ENCODE data around the gene VDR. TPM values are rescaled to one million over a fixed set of nuclear protein-coding genes. Genes with fewer than 3 reads are reported as not detected.

VDR gene
- total and polyA plus RNA-seq, 2 experiments from 2014 or later: 23.9 to 30.5 TPM

GRCh38 chr12:47910486-47910885 is 5.7 kb upstream of the VDR start:
- Histone ChIP-seq H3K4me3 (no peak overlapping the region), H3F3A (ENCODE audit: insufficient read depth) (peaks cover 19% of the 10 kb centered on the region), H4K20me1 (ENCODE audit: insufficient read depth) (no peaks in the 10 kb centered on the region), H3K27ac (peak overlapping the region; percentile 5; the same call in 1 of the 2 replicates), H3K36me3 (ENCODE audit: low read depth) (no peaks in the 10 kb centered on the region), H3K4me2 (ENCODE audit: unreplicated experiment) (peak overlapping the region; percentile 36), H3K9me2 (ENCODE audit: insufficient read depth) (no peaks in the 10 kb centered on the region), H3K4me1 (ENCODE audit: insufficient read depth) (peaks cover 22% of the 10 kb centered on the region), H3K79me2 (ENCODE audit: insufficient read depth) (no peaks in the 10 kb centered on the region), H3K9me3 (ENCODE audit: low read depth) (no peaks in the 10 kb centered on the region), H2AFZ (peak overlapping the region; percentile 48), H3K27me3 (replicated peaks; ENCODE audit: insufficient read depth) (no peaks in the 10 kb centered on the region), H3K9ac (no peak overlapping the region)
- in situ Hi-C loops (cut with MboI): no loop called here
- TF ChIP-seq EZH2 (IDR thresholded peaks at IDR 0.05; ENCODE audit: insufficient read depth, poor library complexity, severe bottlenecking) (no peak), EZH2phosphoT487 (IDR thresholded peaks at IDR 0.05; ENCODE audit: insufficient read depth, low read depth) (no peak)
- 56 to 64% methylated on average over 3 of the region's 3 CpGs for WGBS, 2 experiments (ENCODE audit: low coverage in 1 of 2, low lambda C conversion rate in 2 of 2, missing lambda C conversion rate in 2 of 2)
- peak; percentile 69 for DNase-seq

DNA sequence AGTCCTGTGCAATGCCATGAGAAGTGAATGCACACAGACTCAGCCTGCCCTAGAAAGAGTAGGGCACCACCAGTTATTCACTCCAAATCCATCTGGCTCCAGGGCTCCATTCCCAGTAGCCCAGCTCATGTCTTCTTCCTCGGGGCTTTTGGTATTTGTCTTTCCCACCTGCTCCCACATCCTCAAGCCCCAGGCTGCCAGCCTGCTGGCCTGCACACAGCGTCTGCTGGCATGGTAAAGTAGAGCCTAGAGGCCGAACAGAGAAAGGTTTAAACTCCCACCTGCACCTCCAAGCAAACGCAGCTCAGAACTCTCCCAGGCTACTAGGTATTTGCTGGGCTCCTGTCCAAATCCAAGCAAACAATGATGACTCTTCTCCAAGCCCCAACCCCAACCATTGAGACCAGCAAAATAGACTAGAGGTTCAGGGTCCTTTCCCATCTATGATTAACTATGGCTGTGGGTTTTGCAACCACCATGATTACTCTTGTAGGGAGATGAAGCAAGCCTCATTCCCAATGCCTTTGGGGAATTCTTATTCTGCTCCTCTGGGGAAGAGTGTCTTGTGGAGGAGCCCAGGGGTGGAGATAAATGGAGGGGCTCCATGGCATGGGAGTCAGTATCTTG is 5.2 kb upstream of the VDR start:
- Histone ChIP-seq H3K79me2 (ENCODE audit: insufficient read depth) (no peaks in the 10 kb centered on the region), H3K27me3 (replicated peaks; ENCODE audit: insufficient read depth) (no peaks in the 10 kb centered on the region), H3K4me3 (no peak overlapping the region), H2AFZ (peak overlapping the region; percentile 48; the same call in 1 of the 2 replicates), H4K20me1 (ENCODE audit: insufficient read depth) (no peaks in the 10 kb centered on the region), H3K9ac (no peak overlapping the region), H3K9me3 (ENCODE audit: low read depth) (no peaks in the 10 kb centered on the region), H3K9me2 (ENCODE audit: insufficient read depth) (no peaks in the 10 kb centered on the region), H3K4me1 (ENCODE audit: insufficient read depth) (peaks cover 25% of the 10 kb centered on the region), H3K4me2 (ENCODE audit: unreplicated experiment) (no peak overlapping the region), H3K27ac (peak overlapping the region; percentile 5; the same call in 1 of the 2 replicates), H3K36me3 (ENCODE audit: low read depth) (no peaks in the 10 kb centered on the region), H3F3A (ENCODE audit: insufficient read depth) (peaks cover 19% of the 10 kb centered on the region)
- 78 to 84% methylated on average over 4 of the region's 4 CpGs for WGBS, 2 experiments (ENCODE audit: low coverage in 1 of 2, low lambda C conversion rate in 2 of 2, missing lambda C conversion rate in 2 of 2)
- DNase-seq: peak; percentile 48
- in situ Hi-C loops (cut with MboI): no loop called here
- no peak for TF ChIP-seq EZH2phosphoT487 (IDR thresholded peaks at IDR 0.05; ENCODE audit: insufficient read depth, low read depth)
- TF ChIP-seq EZH2 (IDR thresholded peaks at IDR 0.05; ENCODE audit: insufficient read depth, poor library complexity, severe bottlenecking): no peak

GRCh38 chr12:47908738-47909137 is 3.9 kb upstream of the VDR start:
- H3K27ac ChIP-seq: no peak overlapping the region
- H4K20me1 ChIP-seq (ENCODE audit: insufficient read depth): no peaks in the 10 kb centered on the region
- no peak overlapping the region for H3K9ac ChIP-seq
- in situ Hi-C loops (cut with MboI): no loop called here
- no peaks in the 10 kb centered on the region for H3K27me3 ChIP-seq (replicated peaks; ENCODE audit: insufficient read depth)
- H3K4me2 ChIP-seq (ENCODE audit: unreplicated experiment): no peak overlapping the region
- peaks cover 19% of the 10 kb centered on the region for H3F3A ChIP-seq (ENCODE audit: insufficient read depth)
- peaks cover 25% of the 10 kb centered on the region for H3K4me1 ChIP-seq (ENCODE audit: insufficient read depth)
- H3K4me3 ChIP-seq: no peak overlapping the region
- H3K9me2 ChIP-seq (ENCODE audit: insufficient read depth): no peaks in the 10 kb centered on the region
- DNase-seq: no peak
- H3K36me3 ChIP-seq (ENCODE audit: low read depth): no peaks in the 10 kb centered on the region
- no peaks in the 10 kb centered on the region for H3K79me2 ChIP-seq (ENCODE audit: insufficient read depth)
- no peak overlapping the region for H2AFZ ChIP-seq
- no peaks in the 10 kb centered on the region for H3K9me3 ChIP-seq (ENCODE audit: low read depth)
- TF ChIP-seq EZH2phosphoT487 (IDR thresholded peaks at IDR 0.05; ENCODE audit: insufficient read depth, low read depth) (no peak), EZH2 (IDR thresholded peaks at IDR 0.05; ENCODE audit: insufficient read depth, poor library complexity, severe bottlenecking) (no peak)

- in situ Hi-C loops (cut with MboI): no loop called here
Observed at GRCh38 chr12:47907851-47908454, 3.2 kb upstream of the VDR start.

More at GRCh38 chr12:47907851-47908454, 3.2 kb upstream of the VDR start:
- Histone ChIP-seq H3K4me3 (no peak overlapping the region), H3K9me2 (ENCODE audit: insufficient read depth) (no peaks in the 10 kb centered on the region), H3K9me3 (ENCODE audit: low read depth) (no peaks in the 10 kb centered on the region), H3K27me3 (replicated peaks; ENCODE audit: insufficient read depth) (no peaks in the 10 kb centered on the region), H4K20me1 (ENCODE audit: insufficient read depth) (no peaks in the 10 kb centered on the region), H3K36me3 (ENCODE audit: low read depth) (no peaks in the 10 kb centered on the region), H3K27ac (no peak overlapping the region), H2AFZ (no peak overlapping the region), H3K79me2 (ENCODE audit: insufficient read depth) (no peaks in the 10 kb centered on the region), H3F3A (ENCODE audit: insufficient read depth) (peaks cover 27% of the 10 kb centered on the region), H3K4me2 (ENCODE audit: unreplicated experiment) (no peak overlapping the region), H3K9ac (no peak overlapping the region), H3K4me1 (ENCODE audit: insufficient read depth) (peaks cover 25% of the 10 kb centered on the region)
- DNase-seq: no peak
- TF ChIP-seq EZH2 (IDR thresholded peaks at IDR 0.05; ENCODE audit: insufficient read depth, poor library complexity, severe bottlenecking) (no peak), EZH2phosphoT487 (IDR thresholded peaks at IDR 0.05; ENCODE audit: insufficient read depth, low read depth) (no peak)
- WGBS, 2 experiments (ENCODE audit: low coverage in 1 of 2, low lambda C conversion rate in 2 of 2, missing lambda C conversion rate in 2 of 2): 61 to 64% methylated on average over 4 of the region's 4 CpGs

All from GM23248 (cell line).